NCI-H1092 (cell line): ENCODE results near the gene SUCLG2.

Experiments used
- DNase-seq: peaks from one replicate; lab custom pipeline; 2025; lab: John Stamatoyannopoulos, UW

SUCLG2 gene

GRCh38 chr3:67654099-67654843 lies at the start of gene SUCLG2:
TSS of gene SUCLG2 (minus strand) at chr3:67654612. CDS start at chr3:67654586, 26 bp downstream.
- DNase-seq, result peak; percentile 21

- no peak for DNase-seq
Observed at GRCh38 chr3:67700596-67700995, 46.2 kb upstream of the SUCLG2 start.

GRCh38 chr3:67699882-67700281 lies 45.5 kb upstream of the SUCLG2 start:
- no peak for DNase-seq

- no peak for DNase-seq
Observed at GRCh38 chr3:67692621-67693020, 38.2 kb upstream of the SUCLG2 start.

GRCh38 chr3:67691926-67692325 lies 37.5 kb upstream of the SUCLG2 start:
- DNase-seq, result no peak

- DNase-seq, result no peak
Observed at GRCh38 chr3:67691207-67691606, 36.8 kb upstream of the SUCLG2 start.

- no peak for DNase-seq
Observed at GRCh38 chr3:67689806-67690205, 35.4 kb upstream of the SUCLG2 start.

GRCh38 chr3:67688231-67688630 lies 33.8 kb upstream of the SUCLG2 start:
- DNase-seq, result no peak

GRCh38 chr3:67686069-67686468 lies 31.7 kb upstream of the SUCLG2 start:
- DNase-seq, result no peak

GRCh38 chr3:67685499-67685898 lies 31.1 kb upstream of the SUCLG2 start:
- no peak for DNase-seq

- no peak for DNase-seq
Observed at GRCh38 chr3:67684211-67684610, 29.8 kb upstream of the SUCLG2 start.

- no peak for DNase-seq
Observed at GRCh38 chr3:67683522-67683921, 29.1 kb upstream of the SUCLG2 start.

- DNase-seq, result no peak
Observed at GRCh38 chr3:67678665-67679064, 24.3 kb upstream of the SUCLG2 start.

- no peak for DNase-seq
Observed at GRCh38 chr3:67674055-67674454, 19.6 kb upstream of the SUCLG2 start.

- no peak for DNase-seq
Observed at GRCh38 chr3:67662733-67663132, 8.3 kb upstream of the SUCLG2 start.

- no peak for DNase-seq
Observed at GRCh38 chr3:67661089-67661488, 6.7 kb upstream of the SUCLG2 start.

GRCh38 chr3:67657192-67657591 lies 2.8 kb upstream of the SUCLG2 start:
- no peak for DNase-seq

GRCh38 chr3:67656614-67657013 lies 2.2 kb upstream of the SUCLG2 start:
- DNase-seq, result no peak

GRCh38 chr3:67655364-67656121 lies 1.1 kb upstream of the SUCLG2 start:
- no peak for DNase-seq

GRCh38 chr3:67654844-67655177 lies 399 bp upstream of the SUCLG2 start:
- DNase-seq, result no peak

- no peak for DNase-seq
Observed at GRCh38 chr3:67653425-67654098, 850 bp downstream of the SUCLG2 start.

GRCh38 chr3:67650084-67650483 lies 4.3 kb downstream of the SUCLG2 start:
- DNase-seq, result no peak

- DNase-seq, result no peak
Observed at GRCh38 chr3:67649681-67650080, 4.7 kb downstream of the SUCLG2 start.
